ENCODE data around the gene SLC52A1.

- TF ChIP-seq CTCF (IDR thresholded peaks at IDR 0.05), result no peak
- no peak for TF ChIP-seq POLR2AphosphoS5 (IDR thresholded peaks at IDR 0.05)
- no peak for TF ChIP-seq POLR2A (IDR thresholded peaks at IDR 0.05)
Measured at GRCh38 chr17:5077781-5078105, 42.5 kb upstream of the SLC52A1 start.

Data from prostate gland (tissue), 2 donors.